Kidney capillary endothelial cell (primary cell): ENCODE measurements around the gene RIMBP3C.
"Not testable (repeated sequence)": the region's sequence is repeated elsewhere in the genome, so short reads cannot be mapped to it uniquely, and the experiment has no call there.

Experiments used
- DNase-seq: peaks from one replicate; pipeline ENCODE4 v3.0.0-alpha.2; 2018; ENCODE audit warnings: low spot score

The RIMBP3C gene

GRCh38 chr22:21573750-21574494 lies 22.7 kb upstream of the RIMBP3C start:
- no peak for DNase-seq

- DNase-seq = no peak
Observed at GRCh38 chr22:21573293-21573734, 22.1 kb upstream of the RIMBP3C start.

GRCh38 chr22:21571679-21572078 lies 20.4 kb upstream of the RIMBP3C start:
- no peak for DNase-seq

DNA sequence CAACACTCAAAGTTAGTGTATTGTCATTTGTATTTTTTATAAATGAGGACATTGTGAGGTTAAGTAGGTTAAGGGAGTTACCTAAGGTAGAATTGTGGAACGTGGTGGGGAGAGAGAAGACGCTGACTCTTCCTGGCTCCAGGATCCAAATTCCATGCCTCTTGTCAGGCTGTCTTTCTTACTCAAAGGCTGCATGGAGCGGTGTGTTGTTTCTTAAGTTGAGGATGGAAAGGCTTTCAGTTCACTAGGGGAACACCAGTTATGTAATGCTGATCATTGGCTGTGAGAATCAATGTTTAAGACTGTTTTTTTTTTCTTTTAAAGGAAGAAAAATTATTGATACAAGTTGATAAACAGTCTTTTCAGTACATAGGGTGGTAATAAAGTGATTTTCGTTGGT lies 19.1 kb upstream of the RIMBP3C start:
- DNase-seq = no peak

DNA sequence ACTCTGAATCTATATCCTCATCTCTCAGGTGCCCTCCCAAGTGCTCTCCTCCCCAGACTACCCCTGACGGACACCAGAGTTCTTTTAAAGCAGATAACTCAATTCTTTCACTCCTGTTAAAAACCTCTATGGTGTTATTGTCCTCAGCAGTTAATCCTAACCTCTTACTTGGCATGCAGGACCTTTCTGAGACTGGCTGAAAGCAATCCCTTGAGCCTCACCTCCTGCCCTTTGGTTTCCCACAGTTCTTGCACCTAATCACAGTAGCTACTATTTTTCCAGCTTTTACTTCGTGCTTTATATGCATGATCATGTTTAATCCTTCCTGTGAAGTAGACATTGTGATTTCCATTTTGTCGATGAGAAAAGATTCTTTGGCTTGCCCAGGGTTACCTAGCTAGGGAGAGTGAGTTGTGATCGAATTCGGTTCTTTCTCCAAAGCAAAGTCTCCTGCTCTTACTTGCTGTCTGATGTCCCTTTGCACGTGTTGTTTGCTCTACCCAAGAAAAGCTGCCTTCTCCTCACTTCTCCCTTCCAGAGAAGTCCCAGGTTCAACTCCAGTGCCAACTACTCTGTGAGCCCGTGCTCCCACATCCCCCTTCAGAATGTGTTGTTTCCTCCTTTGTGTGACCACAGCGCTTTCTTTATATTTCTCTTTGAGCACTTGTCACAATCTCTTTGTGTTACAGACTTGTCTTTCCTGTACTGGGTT lies 18.4 kb upstream of the RIMBP3C start:
- DNase-seq = no peak

DNA sequence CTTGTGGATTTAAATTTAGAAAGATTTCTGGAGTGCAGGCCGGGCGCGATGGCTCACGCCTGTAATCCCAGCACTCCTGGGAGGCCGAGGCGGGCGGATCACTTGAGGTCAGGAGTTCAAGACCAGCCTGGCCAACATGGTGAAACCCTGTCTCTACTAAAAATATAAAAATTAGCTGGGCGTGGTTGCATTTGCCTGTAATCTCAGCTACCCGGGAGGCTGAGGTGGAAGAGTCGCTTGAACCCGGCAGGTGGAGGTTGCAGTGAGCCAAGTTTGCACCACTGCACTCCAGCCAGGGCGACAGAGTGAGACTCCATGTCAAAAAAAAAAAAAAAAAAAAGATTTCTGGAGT lies 17.8 kb upstream of the RIMBP3C start:
- DNase-seq = not testable (repeated sequence)

DNA sequence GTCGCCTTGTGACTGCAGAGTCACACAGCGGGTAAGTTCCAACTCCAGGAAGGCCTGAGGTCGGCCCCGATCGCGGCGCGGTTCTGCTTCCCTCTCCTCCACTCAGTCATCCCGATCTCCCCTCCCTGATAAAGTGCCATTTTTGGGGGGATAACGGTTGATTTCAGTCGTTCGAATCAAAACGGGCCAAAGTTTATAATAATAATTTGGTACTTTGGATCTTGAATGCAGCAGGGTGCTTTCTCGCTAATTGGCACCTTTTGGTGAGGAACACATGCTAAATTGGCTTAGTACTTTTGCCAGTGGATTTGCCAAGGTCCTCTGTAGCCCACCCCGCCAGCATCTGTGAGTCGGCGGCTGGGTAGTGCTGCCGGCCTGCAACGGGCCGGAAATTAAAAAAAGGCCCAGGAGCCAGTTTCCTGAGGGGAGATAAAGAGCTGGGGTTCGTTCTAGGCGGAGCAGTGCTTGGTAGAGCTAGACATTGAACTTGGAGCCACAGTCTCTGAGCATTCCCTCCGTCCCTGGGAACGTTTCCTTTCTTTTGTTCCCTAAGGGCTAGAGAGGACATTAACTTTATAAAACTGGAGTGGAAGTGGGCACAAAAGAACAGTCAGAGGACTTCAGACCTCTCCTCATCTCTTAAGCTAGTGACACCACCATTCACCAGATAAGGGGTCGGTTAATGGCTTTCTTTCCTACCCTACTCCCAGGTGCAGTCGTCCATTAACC lies 17.2 kb upstream of the RIMBP3C start:
- peak; percentile 55 for DNase-seq

DNA sequence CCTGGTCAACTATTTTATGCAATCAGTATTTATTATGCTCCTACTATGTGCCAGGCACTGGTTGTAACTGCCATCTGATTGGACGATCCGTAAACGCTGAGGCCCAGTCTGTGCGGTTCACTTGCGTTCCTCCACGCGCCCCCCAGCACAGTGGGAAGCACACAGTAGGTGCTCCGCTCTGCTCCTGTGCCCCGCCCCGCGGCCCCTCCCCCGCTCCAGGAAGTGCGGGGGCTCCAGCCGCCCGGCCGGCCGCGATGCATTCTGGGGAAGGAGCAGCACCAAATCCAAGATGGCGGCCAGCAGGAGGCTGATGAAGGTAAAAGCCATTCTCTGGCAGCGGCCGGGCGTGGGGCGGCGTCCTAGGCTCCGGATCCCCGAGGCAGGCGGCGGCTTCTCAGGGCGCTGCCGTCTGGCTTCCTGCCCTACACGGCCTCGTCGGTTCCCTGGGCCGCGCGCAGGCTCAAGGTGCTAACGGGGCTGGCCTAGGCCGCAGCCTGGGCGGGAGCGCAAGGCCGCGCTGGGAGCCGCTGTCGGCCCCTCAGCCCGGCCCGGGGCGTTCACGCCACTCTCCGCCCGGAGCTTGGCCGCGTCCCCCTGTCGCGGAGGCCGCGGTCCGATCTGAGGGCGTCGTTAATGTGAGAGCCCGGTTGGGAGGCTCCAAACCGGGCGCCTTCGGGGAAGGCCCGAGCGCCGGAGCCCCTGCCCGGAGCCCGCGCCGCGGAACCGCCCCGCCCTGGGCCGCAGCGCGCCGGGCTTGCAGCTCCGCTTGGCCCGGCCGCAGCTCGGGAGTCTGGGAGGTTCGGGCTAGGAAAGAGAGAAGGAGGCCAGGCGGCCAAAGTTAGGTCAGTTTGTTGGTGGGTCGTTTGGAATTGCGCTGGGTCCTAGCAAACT lies 16.4 kb upstream of the RIMBP3C start, which contains the start of gene UBE2L3:
Gene UBE2L3, plus strand, starts transcription at position 259 of the 891 bp plus-strand sequence. Its CDS starts 31 bp downstream, at position 290.
- peak; percentile 62 for DNase-seq

DNA sequence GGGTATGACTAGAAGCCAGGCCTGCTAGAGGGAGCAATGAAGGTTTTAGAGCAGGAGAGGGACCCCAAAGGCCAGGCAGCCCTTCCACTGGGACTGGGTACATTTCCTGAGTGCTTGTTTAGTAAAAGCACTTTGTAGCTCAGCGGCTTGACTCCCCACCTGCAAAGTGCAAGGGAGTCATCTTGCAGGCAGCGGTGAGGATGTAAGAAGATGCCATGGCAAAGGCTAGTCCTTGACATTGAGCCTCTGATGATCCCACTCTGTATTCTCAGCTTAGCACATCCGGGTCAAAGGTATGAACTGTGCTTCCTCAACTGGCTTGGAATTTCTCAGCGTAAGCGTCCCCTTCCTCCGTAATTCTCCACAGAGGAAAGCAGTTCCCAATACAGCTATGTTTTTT lies 13.2 kb upstream of the RIMBP3C start:
- no peak for DNase-seq

DNA sequence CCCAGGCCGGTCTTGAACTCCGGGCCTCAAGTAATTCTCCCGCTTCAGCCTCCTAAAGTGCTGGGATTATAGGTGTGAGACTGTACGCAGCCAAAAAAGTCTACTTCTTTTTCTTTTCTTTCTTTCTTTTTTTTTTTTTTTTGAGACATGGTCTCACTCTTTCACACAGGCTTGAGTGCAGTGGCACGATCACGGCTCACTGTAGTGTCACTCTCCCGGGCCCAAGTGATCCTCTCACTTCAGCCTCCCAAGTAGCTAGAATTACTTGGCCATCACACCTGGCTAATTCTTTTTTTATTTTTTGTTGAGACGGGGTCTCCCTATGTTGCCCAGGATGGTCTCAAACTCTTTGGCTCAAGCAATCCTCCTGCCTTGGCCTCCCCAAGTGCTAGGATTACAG lies 12.7 kb upstream of the RIMBP3C start:
- no peak for DNase-seq

DNA sequence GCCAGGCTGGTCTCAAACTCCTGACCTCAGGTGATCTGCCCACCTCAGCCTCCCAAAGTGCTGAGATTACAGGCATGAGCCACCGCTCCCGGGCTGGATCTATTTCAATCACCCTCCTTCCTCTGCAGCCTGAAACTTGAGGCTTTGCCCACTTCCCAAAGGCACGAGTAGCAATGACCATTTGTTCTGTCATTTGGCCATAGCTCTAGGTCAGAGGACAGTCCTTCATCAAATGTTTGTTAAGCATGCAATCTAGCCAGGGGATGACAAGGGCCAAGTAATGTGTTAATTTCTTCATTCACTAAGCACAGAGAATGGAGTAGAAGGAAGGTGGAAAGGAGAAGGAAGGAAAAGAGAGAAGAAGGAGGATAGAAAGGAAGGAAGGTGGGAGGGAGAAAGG lies 9.4 kb upstream of the RIMBP3C start:
- not testable (repeated sequence) for DNase-seq

- not testable (repeated sequence) for DNase-seq
Observed at GRCh38 chr22:21559345-21560125, 8.3 kb upstream of the RIMBP3C start.

- DNase-seq = not testable (repeated sequence)
Observed at GRCh38 chr22:21550678-21551047, 598 bp downstream of the RIMBP3C start.

- not testable (repeated sequence) for DNase-seq
Observed at GRCh38 chr22:21550008-21550677, 1.1 kb downstream of the RIMBP3C start.

DNA sequence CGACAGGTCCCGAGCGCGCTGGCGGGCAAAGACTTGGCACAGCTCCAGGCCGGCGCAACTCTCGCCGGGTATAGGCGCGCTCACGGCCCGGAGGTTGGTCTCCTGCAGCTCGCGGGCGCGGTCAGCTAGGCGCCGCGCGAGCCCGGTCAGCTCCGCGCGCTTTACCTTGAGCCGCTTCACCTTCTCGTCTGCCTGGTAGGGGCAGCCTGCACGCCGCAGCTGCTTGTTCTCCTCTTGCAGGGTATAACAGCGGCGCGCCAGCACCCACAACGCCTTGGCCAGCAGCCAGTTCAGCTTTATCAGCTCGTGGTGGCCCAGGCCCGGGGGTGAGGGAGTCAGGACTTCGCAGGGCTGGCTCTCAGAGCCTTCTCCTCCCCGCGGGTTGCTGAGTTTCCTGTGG lies 1.7 kb downstream of the RIMBP3C start:
- DNase-seq = not testable (repeated sequence)

GRCh38 chr22:21544432-21545322 lies 6.6 kb downstream of the RIMBP3C start:
- DNase-seq = not testable (repeated sequence)

GRCh38 chr22:21539862-21540261 lies 11.4 kb downstream of the RIMBP3C start:
- not testable (repeated sequence) for DNase-seq

GRCh38 chr22:21532863-21533648 lies 18.2 kb downstream of the RIMBP3C start:
- DNase-seq = not testable (repeated sequence)
